HepG2 (cell line): ENCODE measurements around the gene PISD. TPM values are rescaled to one million over a fixed set of nuclear protein-coding genes. Genes with fewer than 3 reads are reported as not detected.

Experiments
- ATAC-seq: fragments of 200-7000 bp; cut with Tn5 transposase; 3 replicates; pipeline ENCODE4 v1.9.1; 2020; ENCODE audit warnings: mild to moderate bottlenecking, moderate library complexity
- BruUV-seq: library from RNA; stranded (reverse); fragments of 400-500 nt; replicated peaks from 2 replicates; lab custom pipeline; 2021; lab: Mats Ljungman, UMichigan
- CTCF ChIA-PET: fragments of 300-600 bp; formaldehyde crosslinking; extraction: SDS; loops from one replicate; lab custom pipeline; 2021; ENCODE audit warnings: low total read pairs, inconsistent platforms, low intra/inter-chr PET ratio; lab: Yijun Ruan, JAX
- POLR2A ChIA-PET: fragments of 350-600 bp; sonication (Branson Sonifier 250); formaldehyde crosslinking; loops from one replicate; lab custom pipeline; 2020; ENCODE audit warnings: antibody characterized with exemption, inconsistent platforms; lab: Yijun Ruan, JAX
- DNase-seq: peaks from one replicate; pipeline ENCODE4 v3.0.0-alpha.2; 2015; ENCODE audit warnings: low spot score
- FAIRE-seq: peaks from 3 replicates; lab custom pipeline; 2011; peaks lifted over from hg19 to GRCh38; lab: Jason Lieb, UNC
- H2AFZ ChIP-seq: one replicate; pipeline ENCODE4 v1.6.1; 2011; ENCODE audit warnings: low read length, inconsistent platforms
- H3K27ac ChIP-seq: fragments of 300-600 bp; 3 replicates; pipeline ENCODE4 v1.8.0; 2011; ENCODE audit warnings: mixed run types, mild to moderate bottlenecking, mixed read lengths, low read length, inconsistent platforms; ENCODE audit not compliant: insufficient read depth; ENCODE audit errors: extremely low read length
- H3K27me3 ChIP-seq, 2 experiments: fragments of 200-600 bp in 1 of 2; 2 replicates in 1 of 2; 3 replicates in 1 of 2; pipeline versions ENCODE4 v1.6.0 to v1.8.0; 2011; ENCODE audit warnings: low read length in 2 of 2, mild to moderate bottlenecking in 2 of 2, moderate library complexity in 2 of 2, inconsistent platforms in 1 of 2; ENCODE audit not compliant: insufficient read depth in 2 of 2, control insufficient read depth in 1 of 2
- H3K36me3 ChIP-seq, 2 experiments: fragments of 200-600 bp in 1 of 2; replicated peaks in 1 of 2; 2 replicates in 1 of 2; 3 replicates in 1 of 2; pipeline versions ENCODE4 v1.5.1 to v1.8.0; 2011; ENCODE audit warnings: low read length in 2 of 2, inconsistent platforms in 1 of 2; ENCODE audit not compliant: insufficient read depth in 2 of 2, control insufficient read depth in 1 of 2
- H3K4me1 ChIP-seq: 2 replicates; pipeline ENCODE4 v1.5.1; 2012; ENCODE audit warnings: low read length, inconsistent platforms; ENCODE audit not compliant: insufficient read depth
- H3K4me2 ChIP-seq: 2 replicates; pipeline ENCODE4 v1.6.0; 2011; ENCODE audit warnings: low read depth, low read length, inconsistent platforms
- H3K4me3 ChIP-seq, 3 experiments: fragments of 200-600 bp in 1 of 3; sonication (generic), shearing (Covaris generic) in 1 of 3; replicated peaks in 1 of 3; 2 replicates each; pipeline ENCODE4 v1.5.1; 2011 to 2016; ENCODE audit warnings: low read length in 3 of 3, inconsistent platforms in 2 of 3, low read depth in 2 of 3, mild to moderate bottlenecking in 2 of 3, control low read depth in 1 of 3, mixed read lengths in 1 of 3; ENCODE audit not compliant: insufficient read depth in 1 of 3
- H3K79me2 ChIP-seq: one replicate; pipeline ENCODE4 v1.6.1; 2011; ENCODE audit warnings: low read length, inconsistent platforms; ENCODE audit not compliant: insufficient read depth
- H3K9ac ChIP-seq: 2 replicates; pipeline ENCODE4 v1.6.0; 2011; ENCODE audit warnings: mild to moderate bottlenecking, low read depth, low read length, inconsistent platforms; ENCODE audit not compliant: insufficient read depth
- H3K9me3 ChIP-seq: 2 replicates; pipeline ENCODE4 v1.5.1; 2012; ENCODE audit warnings: mild to moderate bottlenecking, low read length
- H4K20me1 ChIP-seq: 2 replicates; pipeline ENCODE4 v1.6.0; 2011; ENCODE audit warnings: inconsistent platforms, mild to moderate bottlenecking, low read length, moderate library complexity; ENCODE audit not compliant: insufficient read depth
- PRMT3 ChIP-seq: sonication (generic); formaldehyde crosslinking; IDR thresholded peaks from 2 replicates; pipeline ENCODE4 v1.8.1; 2022; ENCODE audit warnings: low read depth, mild to moderate bottlenecking, moderate library complexity, missing genetic modification reagents, borderline replicate concordance
- ZBTB38 ChIP-seq: sonication (generic); formaldehyde crosslinking; IDR thresholded peaks from 2 replicates; pipeline ENCODE4 v1.5.1; 2020; ENCODE audit warnings: mild to moderate bottlenecking, missing genetic modification reagents
- ZSCAN21 ChIP-seq: sonication (generic); formaldehyde crosslinking; IDR thresholded peaks from 2 replicates; pipeline ENCODE4 v1.8.0; 2022; ENCODE audit warnings: mild to moderate bottlenecking, missing genetic modification reagents, moderate library complexity, borderline replicate concordance
- WGBS: methylation state at CpG from one replicate; pipeline ENCODE4 v1.1.6; 2017; ENCODE audit warnings: low lambda C conversion rate; 5-methylcytosine and 5-hydroxymethylcytosine counted together
- in situ Hi-C: cut with HindIII; loops from 2 replicates; pipeline ENCODE4 v1.10.0; 2017; ENCODE audit warnings: low pct_unique_long_range_greater_than_20kb; ENCODE audit not compliant: extremely low pct_ligation_motif_present
- intact Hi-C: fragments of 100-400 bp; cut with micrococcal nuclease; formaldehyde crosslinking; loops from one replicate; pipeline ENCODE4 v1.10.0; 2022; ENCODE audit not compliant: unreplicated experiment
- polyA plus RNA-seq, 8 experiments: library from polyadenylated mRNA; depleted of rRNA in 3 of 8; stranded (reverse) in 7 of 8; unstranded in 1 of 8; fragments of >200 nt; fragmentation: Illumina TruSeq in 4 of 8; extraction: Trizol in 4 of 8; gene quantifications; 2 replicates each; pipeline versions ENCODE4 v1.2.1 to v1.2.3, GENCODE V29; 2011 to 2016; ENCODE audit warnings: low read depth in 4 of 8, missing spikeins in 1 of 8, mixed read lengths in 1 of 8; ENCODE audit not compliant: insufficient read depth in 1 of 8
- total RNA-seq, 5 experiments: library from RNA; depleted of rRNA; stranded (reverse); fragments of >200 nt; fragmentation: Illumina TruSeq; extraction: Trizol; gene quantifications; 2 replicates each; pipeline ENCODE4 v1.2.3, GENCODE V29; 2016; ENCODE audit warnings: low read depth in 1 of 5
- TF ChIP-seq, protein P1 (sequence below): sonication (generic); formaldehyde crosslinking; IDR thresholded peaks from 2 replicates; pipeline ENCODE4 v1.4.0; 2020; ENCODE audit warnings: missing genetic modification reagents
- TF ChIP-seq, protein P2 (sequence below): IDR thresholded peaks from 2 replicates; pipeline ENCODE4 v1.6.1; 2016; ENCODE audit warnings: mild to moderate bottlenecking, missing biosample characterization, missing genetic modification reagents

The PISD gene
- total and polyA plus RNA-seq, 2 of the 13 experiments (the other 11 are each of a cell fraction or from before 2014, with no cell fraction given), result 30.1 to 47.7 TPM

DNA sequence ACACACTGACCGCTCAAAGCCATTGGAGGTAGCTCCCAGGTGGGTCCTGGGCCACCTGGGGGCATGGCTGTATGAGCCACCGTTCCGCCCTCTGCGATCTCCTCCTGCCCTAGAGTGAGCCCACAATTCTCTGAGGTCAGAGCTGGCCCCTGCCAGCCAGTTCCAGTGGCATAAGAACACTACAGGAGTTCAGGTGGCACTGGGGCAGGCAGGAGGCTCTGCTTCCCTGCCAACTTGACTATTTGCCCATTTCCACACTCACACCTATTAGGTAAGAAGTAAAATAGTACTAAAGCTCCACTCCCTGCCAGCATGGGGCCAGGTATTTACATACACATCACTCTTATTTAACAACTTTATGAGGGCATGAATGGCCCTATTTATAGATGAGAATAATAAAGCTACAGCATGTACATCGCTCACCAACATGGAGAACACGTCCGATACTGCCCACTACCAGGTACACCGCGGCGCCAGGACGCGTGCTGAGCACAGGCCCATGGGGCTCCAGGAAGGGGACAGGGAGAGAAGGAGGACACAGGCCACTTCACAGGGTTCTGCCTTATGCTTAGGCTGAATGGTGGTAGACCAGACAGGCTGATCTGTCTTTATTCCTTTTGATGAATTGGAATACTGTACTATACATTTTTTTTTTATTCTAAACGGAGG, 26.2 kb downstream of the PISD start:
- ChIA-PET POLR2A (no interaction called here), CTCF (interaction anchor here (2.5 kb wide), 1 partner anchor 80 kb away, joined by 24 read pairs; no protein-coding TSS in a partner anchor)
- no peak for FAIRE-seq
- Histone ChIP-seq H3K27ac (no peak overlapping the region), H3K4me3 (no peak overlapping the region), H3K4me2 (no peak overlapping the region), H2AFZ (no peak overlapping the region), H3K36me3 (peaks cover 2 to 18% of the 10 kb centered on the region in 2 experiments; a peak in 3 of 5 replicates), H3K27me3 (no peaks in the 10 kb centered on the region), H3K9me3 (no peaks in the 10 kb centered on the region), H3K4me1 (peaks cover 30% of the 10 kb centered on the region), H3K79me2 (peaks cover 42% of the 10 kb centered on the region), H3K9ac (no peak overlapping the region), H4K20me1 (peaks cover 27% of the 10 kb centered on the region; the same call in 1 of the 2 replicates)
- no TSS peak for BruUV-seq
- TF ChIP-seq ZSCAN21 (CRISPR knock-in tag), result no peak
- ATAC-seq, result no peak
- WGBS, result 95% methylated on average over 12 of the region's 13 CpGs
- in situ Hi-C loops (no loop called here), intact Hi-C loops (no loop called here)
- DNase-seq, result no peak

DNA sequence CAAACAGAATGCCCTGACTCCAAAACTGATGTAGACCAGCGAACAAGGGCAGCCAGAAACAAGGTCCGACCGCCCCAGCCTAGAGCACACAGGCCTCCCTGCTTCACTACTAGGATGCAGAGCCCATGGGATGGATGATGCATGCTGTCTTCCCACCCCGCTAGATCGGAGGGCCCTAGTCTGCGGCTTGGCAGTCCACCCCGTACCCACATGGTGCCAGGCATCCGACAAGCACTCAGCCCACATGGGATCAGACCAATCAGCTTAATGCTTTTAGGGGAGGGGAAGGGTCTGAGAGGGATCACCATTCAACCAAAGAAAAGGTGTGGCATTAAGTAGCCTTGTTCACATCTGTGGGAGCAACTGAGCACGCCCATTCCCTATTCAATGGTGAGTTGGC, 30.6 kb downstream of the PISD start:
- ChIA-PET POLR2A (interaction anchor here (0.8 to 2.6 kb wide), 10 partner anchors 11 to 182 kb away, joined by 3 to 28 read pairs (median 4); partner anchors contain the start of gene PISD), CTCF (interaction anchor here (1.7 kb wide), 2 partner anchors 70 to 75 kb away, joined by 6 read pairs; no protein-coding TSS in a partner anchor)
- Histone ChIP-seq H3K27me3 (no peaks in the 10 kb centered on the region), H3K4me1 (peaks cover 66% of the 10 kb centered on the region), H2AFZ (no peak overlapping the region), H3K4me3 (peak overlapping the region in 1 of 3 experiments; percentile 86; a peak in 3 of 6 replicates), H3K27ac (peak overlapping the region; percentile 72), H3K36me3 (peaks cover 6 to 20% of the 10 kb centered on the region in 2 experiments), H3K9ac (peak overlapping the region; percentile 77; the same call in 1 of the 2 replicates), H3K79me2 (peaks cover 61% of the 10 kb centered on the region), H3K4me2 (peak overlapping the region; percentile 96), H4K20me1 (peaks cover 55% of the 10 kb centered on the region), H3K9me3 (no peaks in the 10 kb centered on the region)
- DNase-seq (no peak), ATAC-seq (no peak), FAIRE-seq (no peak)
- intact Hi-C loops (no loop called here), in situ Hi-C loops (no loop called here)
- TF ChIP-seq, protein P1, sequence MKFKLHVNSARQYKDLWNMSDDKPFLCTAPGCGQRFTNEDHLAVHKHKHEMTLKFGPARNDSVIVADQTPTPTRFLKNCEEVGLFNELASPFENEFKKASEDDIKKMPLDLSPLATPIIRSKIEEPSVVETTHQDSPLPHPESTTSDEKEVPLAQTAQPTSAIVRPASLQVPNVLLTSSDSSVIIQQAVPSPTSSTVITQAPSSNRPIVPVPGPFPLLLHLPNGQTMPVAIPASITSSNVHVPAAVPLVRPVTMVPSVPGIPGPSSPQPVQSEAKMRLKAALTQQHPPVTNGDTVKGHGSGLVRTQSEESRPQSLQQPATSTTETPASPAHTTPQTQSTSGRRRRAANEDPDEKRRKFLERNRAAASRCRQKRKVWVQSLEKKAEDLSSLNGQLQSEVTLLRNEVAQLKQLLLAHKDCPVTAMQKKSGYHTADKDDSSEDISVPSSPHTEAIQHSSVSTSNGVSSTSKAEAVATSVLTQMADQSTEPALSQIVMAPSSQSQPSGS (CRISPR knock-in tag), result no peak
- TF ChIP-seq, protein P2, sequence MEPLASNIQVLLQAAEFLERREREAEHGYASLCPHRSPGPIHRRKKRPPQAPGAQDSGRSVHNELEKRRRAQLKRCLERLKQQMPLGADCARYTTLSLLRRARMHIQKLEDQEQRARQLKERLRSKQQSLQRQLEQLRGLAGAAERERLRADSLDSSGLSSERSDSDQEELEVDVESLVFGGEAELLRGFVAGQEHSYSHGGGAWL (CRISPR knock-in tag), result no peak
- TF ChIP-seq PRMT3, result no peak
- TF ChIP-seq ZBTB38 (CRISPR knock-in tag), result 0 out of 2 replicates have a peak, but pooled peaks have one; percentile 7
- BruUV-seq, result no TSS peak
- 92% methylated on average over 9 of the region's 9 CpGs for WGBS
